ENCODE measurements around the gene MARCO.
"Not testable (repeated sequence)": the region's sequence is repeated elsewhere in the genome, so short reads cannot be mapped to it uniquely, and the experiment has no call there.

MARCO gene

GRCh38 chr2:118945881-118946280, 3.9 kb downstream of the MARCO start:
- TF ChIP-seq CTCF (IDR thresholded peaks at IDR 0.05; ENCODE audit: insufficient read depth, low read length, poor library complexity, severe bottlenecking): no peak
- H3K36me3 ChIP-seq (ENCODE audit: control insufficient read depth, insufficient read depth, low read length): no peaks in the 10 kb centered on the region
- no peak overlapping the region for H3K4me3 ChIP-seq (replicated peaks; ENCODE audit: low read depth, low read length)
- DNase-seq (ENCODE audit: extremely low read depth, insufficient read length): no peak
- no peaks in the 10 kb centered on the region for H3K27me3 ChIP-seq (replicated peaks; ENCODE audit: control insufficient read depth, insufficient read depth, low read length)

GRCh38 chr2:118948266-118948665, 6.3 kb downstream of the MARCO start:
- DNase-seq (ENCODE audit: extremely low read depth, insufficient read length); H3K27me3 ChIP-seq (replicated peaks; ENCODE audit: control insufficient read depth, insufficient read depth, low read length); H3K4me3 ChIP-seq (replicated peaks; ENCODE audit: low read depth, low read length); H3K36me3 ChIP-seq (ENCODE audit: control insufficient read depth, insufficient read depth, low read length): not testable (repeated sequence)

- Histone ChIP-seq H3K27me3 (replicated peaks; ENCODE audit: control insufficient read depth, insufficient read depth, low read length) (no peaks in the 10 kb centered on the region), H3K4me3 (replicated peaks; ENCODE audit: low read depth, low read length) (no peak overlapping the region), H3K36me3 (ENCODE audit: control insufficient read depth, insufficient read depth, low read length) (no peaks in the 10 kb centered on the region)
- no peak for DNase-seq (ENCODE audit: extremely low read depth, insufficient read length)
- TF ChIP-seq CTCF (IDR thresholded peaks at IDR 0.05; ENCODE audit: insufficient read depth, low read length, poor library complexity, severe bottlenecking): no peak
These were observed 12.5 kb downstream of the MARCO start for GRCh38 chr2:118954297-118955060.

GRCh38 chr2:118965737-118966136, 23.7 kb downstream of the MARCO start:
- no peak for TF ChIP-seq CTCF (IDR thresholded peaks at IDR 0.05; ENCODE audit: insufficient read depth, low read length, poor library complexity, severe bottlenecking)
- H3K27me3 ChIP-seq (replicated peaks; ENCODE audit: control insufficient read depth, insufficient read depth, low read length): no peaks in the 10 kb centered on the region
- no peaks in the 10 kb centered on the region for H3K36me3 ChIP-seq (ENCODE audit: control insufficient read depth, insufficient read depth, low read length)
- H3K4me3 ChIP-seq (replicated peaks; ENCODE audit: low read depth, low read length): no peak overlapping the region
- no peak for DNase-seq (ENCODE audit: extremely low read depth, insufficient read length)

- TF ChIP-seq CTCF (IDR thresholded peaks at IDR 0.05; ENCODE audit: insufficient read depth, low read length, poor library complexity, severe bottlenecking): no peak
These were observed 25.3 kb downstream of the MARCO start for GRCh38 chr2:118967124-118967880.

GRCh38 chr2:118968042-118968441, 26.0 kb downstream of the MARCO start:
- no peak overlapping the region for H3K4me3 ChIP-seq (replicated peaks; ENCODE audit: low read depth, low read length)
- no peak for DNase-seq (ENCODE audit: extremely low read depth, insufficient read length)
- H3K36me3 ChIP-seq (ENCODE audit: control insufficient read depth, insufficient read depth, low read length): no peaks in the 10 kb centered on the region
- no peak for TF ChIP-seq CTCF (IDR thresholded peaks at IDR 0.05; ENCODE audit: insufficient read depth, low read length, poor library complexity, severe bottlenecking)
- H3K27me3 ChIP-seq (replicated peaks; ENCODE audit: control insufficient read depth, insufficient read depth, low read length): no peaks in the 10 kb centered on the region

More at GRCh38 chr2:118967124-118967880, 25.3 kb downstream of the MARCO start:
- Histone ChIP-seq H3K27me3 (replicated peaks; ENCODE audit: control insufficient read depth, insufficient read depth, low read length) (no peaks in the 10 kb centered on the region), H3K36me3 (ENCODE audit: control insufficient read depth, insufficient read depth, low read length) (no peaks in the 10 kb centered on the region), H3K4me3 (replicated peaks; ENCODE audit: low read depth, low read length) (no peak overlapping the region)
- no peak for DNase-seq (ENCODE audit: extremely low read depth, insufficient read length)

Data from GM06990 (cell line).